Choroid plexus epithelial cell (primary cell): ENCODE results near the gene TEKTIP1.
A peak's percentile ranks its signal among the peaks of the same experiment; 100 is the strongest.
"Not testable (repeated sequence)": the region's sequence is repeated elsewhere in the genome, so short reads cannot be mapped to it uniquely, and the experiment has no call there.

Experiments
- DNase-seq: peaks from one replicate; pipeline ENCODE4 v3.0.0-alpha.2; 2010; ENCODE audit warnings: low read depth
- H3K4me3 ChIP-seq: 2 replicates; pipeline ENCODE4 v1.5.1; 2011; ENCODE audit warnings: low read depth, mild to moderate bottlenecking, control low read depth, low read length, moderate library complexity
- TF ChIP-seq, protein P1 (sequence below): conservative IDR thresholded peaks from 2 replicates; pipeline ENCODE4 v1.5.1; 2011; ENCODE audit warnings: low read depth, mild to moderate bottlenecking, control low read depth, inconsistent platforms, low read length, moderate library complexity

The TEKTIP1 gene

DNA sequence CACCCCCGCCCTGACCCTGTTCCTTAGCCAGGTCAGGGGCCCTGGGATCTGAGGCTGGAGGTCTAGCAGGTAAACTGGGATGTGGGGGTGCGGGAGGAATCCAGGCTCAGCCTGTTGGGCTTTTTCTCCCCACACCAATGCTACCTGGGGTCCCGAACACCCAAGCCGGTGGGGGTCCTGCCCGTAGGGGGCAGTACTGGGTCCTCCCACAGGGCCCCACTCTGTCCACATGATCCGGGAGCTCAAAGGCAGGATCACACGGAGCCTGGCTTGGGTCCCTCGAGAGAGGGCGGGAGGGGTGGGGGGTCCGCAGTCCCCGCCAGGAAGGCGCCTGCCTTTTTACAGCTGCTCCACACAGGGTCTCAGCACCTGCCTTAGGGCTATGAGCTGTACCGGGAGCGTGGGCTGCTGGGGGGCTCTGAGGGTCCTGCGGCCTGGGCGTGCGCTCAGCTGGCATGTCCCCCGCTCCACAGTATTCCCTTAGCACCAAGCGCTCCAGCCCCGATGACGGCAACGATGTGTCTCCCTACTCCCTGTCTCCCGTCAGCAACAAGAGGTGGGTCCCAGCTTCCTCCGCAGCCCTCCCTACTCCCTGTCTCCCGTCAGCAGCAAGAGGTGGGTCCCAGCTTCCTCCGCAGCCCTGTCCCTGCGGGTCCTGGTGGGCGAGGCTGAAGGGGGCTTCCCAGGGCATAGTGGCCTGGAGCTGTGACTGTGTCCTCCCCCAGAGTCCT is 12.3 kb upstream of the TEKTIP1 start:
- DNase-seq = no peak
- TF ChIP-seq, protein P1, sequence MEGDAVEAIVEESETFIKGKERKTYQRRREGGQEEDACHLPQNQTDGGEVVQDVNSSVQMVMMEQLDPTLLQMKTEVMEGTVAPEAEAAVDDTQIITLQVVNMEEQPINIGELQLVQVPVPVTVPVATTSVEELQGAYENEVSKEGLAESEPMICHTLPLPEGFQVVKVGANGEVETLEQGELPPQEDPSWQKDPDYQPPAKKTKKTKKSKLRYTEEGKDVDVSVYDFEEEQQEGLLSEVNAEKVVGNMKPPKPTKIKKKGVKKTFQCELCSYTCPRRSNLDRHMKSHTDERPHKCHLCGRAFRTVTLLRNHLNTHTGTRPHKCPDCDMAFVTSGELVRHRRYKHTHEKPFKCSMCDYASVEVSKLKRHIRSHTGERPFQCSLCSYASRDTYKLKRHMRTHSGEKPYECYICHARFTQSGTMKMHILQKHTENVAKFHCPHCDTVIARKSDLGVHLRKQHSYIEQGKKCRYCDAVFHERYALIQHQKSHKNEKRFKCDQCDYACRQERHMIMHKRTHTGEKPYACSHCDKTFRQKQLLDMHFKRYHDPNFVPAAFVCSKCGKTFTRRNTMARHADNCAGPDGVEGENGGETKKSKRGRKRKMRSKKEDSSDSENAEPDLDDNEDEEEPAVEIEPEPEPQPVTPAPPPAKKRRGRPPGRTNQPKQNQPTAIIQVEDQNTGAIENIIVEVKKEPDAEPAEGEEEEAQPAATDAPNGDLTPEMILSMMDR = peak; percentile 21
- H3K4me3 ChIP-seq = no peak overlapping the region

DNA sequence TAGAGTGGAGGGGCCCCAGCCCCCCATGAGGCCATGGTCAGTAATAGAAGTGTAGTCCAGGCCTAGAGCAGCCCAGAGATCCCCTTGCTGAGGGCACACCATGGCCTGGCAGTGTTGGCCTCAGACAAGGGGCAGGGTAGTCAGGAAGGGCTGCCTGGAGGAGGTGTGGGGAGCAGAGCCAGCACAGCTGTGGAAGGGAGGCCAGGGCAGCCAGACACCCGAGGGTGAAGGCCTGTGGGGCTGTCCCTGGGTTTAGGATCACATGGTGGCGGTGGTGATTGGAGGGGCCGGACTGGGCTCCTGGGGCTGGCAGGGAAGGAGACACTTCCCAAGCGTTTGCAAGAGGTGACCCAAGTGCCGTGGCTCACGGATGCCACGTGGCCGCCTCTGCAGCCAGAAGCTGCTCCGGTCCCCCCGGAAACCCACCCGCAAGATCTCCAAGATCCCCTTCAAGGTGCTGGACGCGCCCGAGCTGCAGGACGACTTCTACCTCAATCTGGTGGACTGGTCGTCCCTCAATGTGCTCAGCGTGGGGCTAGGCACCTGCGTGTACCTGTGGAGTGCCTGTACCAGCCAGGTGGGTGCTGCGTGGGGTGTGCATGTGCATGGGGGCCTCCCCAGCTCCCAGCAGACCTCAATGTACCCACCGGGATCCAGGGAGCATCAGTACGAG is 11.6 kb upstream of the TEKTIP1 start:
- TF ChIP-seq, protein P1 = no peak
- DNase-seq = no peak
- no peak overlapping the region for H3K4me3 ChIP-seq

DNA sequence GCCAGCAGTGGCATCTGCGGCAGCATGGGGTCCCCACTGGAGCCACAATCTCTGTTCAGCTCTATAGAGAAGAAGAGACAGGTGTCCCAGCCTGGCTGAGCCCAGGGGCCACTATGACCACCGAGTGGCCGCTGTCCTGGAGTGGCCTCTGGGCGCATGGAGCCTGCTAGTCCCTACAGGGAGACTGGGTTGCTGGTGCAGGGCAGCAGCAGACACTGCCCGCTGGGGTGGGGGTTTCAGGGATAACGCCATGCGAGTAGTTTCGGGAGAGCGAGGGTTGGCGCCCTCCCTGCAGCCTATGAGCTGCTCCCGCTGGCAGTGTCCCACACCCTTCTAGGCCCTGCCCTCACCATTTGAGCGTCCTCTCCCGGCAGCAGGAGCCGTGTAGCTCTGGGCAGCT is 10.9 kb upstream of the TEKTIP1 start:
- TF ChIP-seq, protein P1 = no peak
- no peak for DNase-seq
- H3K4me3 ChIP-seq = no peak overlapping the region

DNA sequence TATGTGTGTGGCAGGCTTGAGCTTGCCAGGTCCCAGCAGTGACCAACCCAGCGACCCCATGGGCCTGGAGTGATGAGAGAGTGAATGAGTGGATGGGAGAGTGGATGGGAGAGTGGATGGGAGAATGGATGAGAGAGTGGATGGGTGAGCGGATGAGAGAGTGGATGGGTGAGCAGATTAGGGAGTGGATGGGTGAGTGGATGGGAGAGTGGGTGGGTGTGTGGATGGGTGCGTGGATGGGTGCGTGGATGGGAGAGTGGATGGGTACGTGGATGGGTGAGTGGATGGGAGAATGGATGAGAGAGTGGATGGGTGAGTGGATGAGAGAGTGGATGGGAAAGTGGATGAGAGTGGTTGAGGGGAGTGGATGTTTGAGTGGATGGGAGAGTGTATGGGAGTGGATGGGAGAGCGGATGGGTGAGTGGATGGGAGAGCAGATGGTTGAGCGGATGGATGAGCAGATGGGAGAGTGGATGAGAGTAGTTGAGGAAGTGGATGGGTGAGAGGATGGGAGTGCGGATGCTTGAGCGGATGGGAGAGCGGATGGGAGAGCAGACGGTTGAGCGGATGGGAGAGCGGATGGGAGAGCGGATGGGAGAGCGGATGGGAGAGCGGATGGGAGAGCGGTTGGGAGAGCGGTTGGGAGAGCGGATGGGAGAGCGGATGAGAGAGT is 10.3 kb upstream of the TEKTIP1 start:
- TF ChIP-seq, protein P1 = no peak
- H3K4me3 ChIP-seq = no peak overlapping the region
- no peak for DNase-seq

DNA sequence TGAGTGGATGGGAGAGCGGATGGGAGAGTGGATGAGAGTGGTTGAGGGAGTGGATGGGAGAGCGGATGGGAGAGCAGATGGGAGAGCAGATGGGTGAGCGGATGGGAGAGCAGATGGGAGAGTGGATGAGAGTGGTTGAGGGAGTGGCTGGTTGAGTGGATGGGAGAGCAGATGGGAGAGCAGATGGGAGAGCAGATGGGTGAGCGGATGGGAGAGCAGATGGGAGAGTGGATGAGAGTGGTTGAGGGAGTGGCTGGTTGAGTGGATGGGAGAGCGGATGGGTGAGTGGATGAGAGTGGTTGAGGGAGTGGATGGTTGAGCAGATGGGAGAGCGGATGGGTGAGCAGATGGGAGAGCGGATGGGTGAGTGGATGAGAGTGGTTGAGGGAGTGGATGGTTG is 9.7 kb upstream of the TEKTIP1 start:
- not testable (repeated sequence) for H3K4me3 ChIP-seq, DNase-seq

DNA sequence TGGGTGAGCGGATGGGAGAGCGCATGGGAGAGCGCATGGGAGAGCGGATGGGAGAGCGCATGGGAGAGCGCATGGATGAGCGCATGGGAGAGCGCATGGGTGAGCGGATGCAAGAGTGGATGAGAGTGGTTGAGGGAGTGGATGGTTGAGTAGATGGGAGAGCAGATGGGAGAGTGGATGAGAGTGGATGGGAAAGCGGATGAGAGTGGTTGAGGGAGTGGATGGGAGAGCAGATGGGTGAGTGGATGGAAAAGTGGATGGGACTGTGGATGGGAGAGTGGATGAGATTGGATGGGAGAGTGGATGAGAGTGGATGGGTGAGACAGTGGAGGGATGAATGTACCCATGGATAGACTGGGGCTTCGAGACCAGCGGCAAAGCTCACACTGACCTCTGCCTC is 8.6 kb upstream of the TEKTIP1 start:
- TF ChIP-seq, protein P1 = no peak
- H3K4me3 ChIP-seq = no peak overlapping the region
- no peak for DNase-seq

DNA sequence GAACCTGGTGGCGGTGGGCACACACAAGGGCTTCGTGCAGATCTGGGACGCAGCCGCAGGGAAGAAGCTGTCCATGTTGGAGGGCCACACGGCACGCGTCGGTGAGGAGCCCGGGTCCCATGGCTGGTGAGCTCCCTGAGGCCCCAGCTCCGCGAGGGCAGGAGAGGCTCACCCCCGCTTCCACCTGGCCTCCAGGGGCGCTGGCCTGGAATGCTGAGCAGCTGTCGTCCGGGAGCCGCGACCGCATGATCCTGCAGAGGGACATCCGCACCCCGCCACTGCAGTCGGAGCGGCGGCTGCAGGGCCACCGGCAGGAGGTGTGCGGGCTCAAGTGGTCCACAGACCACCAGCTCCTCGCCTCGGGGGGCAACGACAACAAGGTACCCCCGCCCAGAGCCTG is 7.3 kb upstream of the TEKTIP1 start:
- TF ChIP-seq, protein P1 = no peak
- no peak overlapping the region for H3K4me3 ChIP-seq
- no peak for DNase-seq
